Hepatocyte (in vitro differentiated cells): ENCODE data around the gene PAX3.

Source experiments
- EZH2 ChIP-seq: fragments of 200-600 bp; sonication (generic); IDR thresholded peaks from 2 replicates; pipeline ENCODE4 v1.6.1; 2016; ENCODE audit warnings: antibody characterized with exemption, mild to moderate bottlenecking, borderline replicate concordance
- TF ChIP-seq, protein P1 (sequence below): fragments of 200-600 bp; sonication (generic); IDR thresholded peaks from 2 replicates; pipeline ENCODE4 v1.5.1; 2016; ENCODE audit warnings: antibody characterized with exemption, mild to moderate bottlenecking; ENCODE audit not compliant: poor library complexity

DNA sequence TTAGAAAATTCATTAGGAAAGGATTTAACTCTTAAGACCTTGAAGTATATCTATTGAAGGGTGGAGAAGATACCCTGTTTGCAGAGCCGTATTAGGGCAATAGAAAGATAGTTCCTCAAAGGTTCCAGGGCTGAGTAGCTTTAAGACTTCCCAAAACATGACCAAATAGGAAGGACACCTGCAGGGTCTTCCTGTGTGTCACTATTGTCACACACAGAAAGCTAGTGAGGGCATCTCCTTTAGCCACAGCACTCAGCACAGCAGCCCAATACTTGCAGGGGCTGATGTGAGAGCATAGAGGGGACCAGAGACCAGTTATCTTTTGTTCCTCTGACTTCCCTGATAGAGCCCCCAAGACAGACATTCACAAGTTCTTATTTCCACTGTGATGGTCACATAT lies 93.7 kb downstream of the PAX3 start:
- TF ChIP-seq, protein P1, sequence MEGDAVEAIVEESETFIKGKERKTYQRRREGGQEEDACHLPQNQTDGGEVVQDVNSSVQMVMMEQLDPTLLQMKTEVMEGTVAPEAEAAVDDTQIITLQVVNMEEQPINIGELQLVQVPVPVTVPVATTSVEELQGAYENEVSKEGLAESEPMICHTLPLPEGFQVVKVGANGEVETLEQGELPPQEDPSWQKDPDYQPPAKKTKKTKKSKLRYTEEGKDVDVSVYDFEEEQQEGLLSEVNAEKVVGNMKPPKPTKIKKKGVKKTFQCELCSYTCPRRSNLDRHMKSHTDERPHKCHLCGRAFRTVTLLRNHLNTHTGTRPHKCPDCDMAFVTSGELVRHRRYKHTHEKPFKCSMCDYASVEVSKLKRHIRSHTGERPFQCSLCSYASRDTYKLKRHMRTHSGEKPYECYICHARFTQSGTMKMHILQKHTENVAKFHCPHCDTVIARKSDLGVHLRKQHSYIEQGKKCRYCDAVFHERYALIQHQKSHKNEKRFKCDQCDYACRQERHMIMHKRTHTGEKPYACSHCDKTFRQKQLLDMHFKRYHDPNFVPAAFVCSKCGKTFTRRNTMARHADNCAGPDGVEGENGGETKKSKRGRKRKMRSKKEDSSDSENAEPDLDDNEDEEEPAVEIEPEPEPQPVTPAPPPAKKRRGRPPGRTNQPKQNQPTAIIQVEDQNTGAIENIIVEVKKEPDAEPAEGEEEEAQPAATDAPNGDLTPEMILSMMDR: no peak
- TF ChIP-seq EZH2: no peak
